Right lobe of liver (tissue), 6 donors: Measurements from ENCODE around the gene PEX6. TPM values are rescaled to one million over a fixed set of nuclear protein-coding genes. Genes with fewer than 3 reads are reported as not detected.

Experiments used
- ATAC-seq, 4 donors: fragments of 200-7000 bp; cut with Tn5 transposase; one replicate each; pipeline ENCODE4 v1.9.1; 2020; ENCODE audit warnings: mild to moderate bottlenecking in 4 of 4, moderate library complexity in 4 of 4
- DNase-seq, 3 donors: peaks; one replicate each; pipeline ENCODE4 v3.0.0-alpha.2; 2020
- H3K27ac ChIP-seq, 3 donors: fragments of 200-600 bp; one replicate each; pipeline ENCODE4 v1.8.0; 2022
- H3K27me3 ChIP-seq, 2 donors: fragments of 200-600 bp; one replicate each; pipeline ENCODE4 v1.8.0; 2022
- H3K36me3 ChIP-seq, 4 donors: fragments of 200-600 bp; sonication (generic) in 1 of 4; one replicate each; pipeline versions ENCODE4 v1.5.1 to v1.8.0; 2017 to 2022; ENCODE audit warnings: control low read depth in 1 of 4
- H3K4me1 ChIP-seq, 4 donors: fragments of 200-600 bp; sonication (generic) in 1 of 4; one replicate each; pipeline versions ENCODE4 v1.5.1 to v1.8.0; 2017 to 2022; ENCODE audit warnings: control low read depth in 1 of 4
- H3K4me3 ChIP-seq, 3 donors: fragments of 200-600 bp; one replicate each; pipeline ENCODE4 v1.8.0; 2022
- H3K9me3 ChIP-seq, 4 donors: fragments of 200-600 bp; sonication (generic) in 1 of 4; one replicate each; pipeline versions ENCODE4 v1.5.1 to v1.8.0; 2017 to 2022; ENCODE audit warnings: control low read depth in 1 of 4
- CTCF ChIP-seq, 4 donors: fragments of 200-600 bp in 3 of 4; fragments of 450-650 bp in 1 of 4; IDR thresholded peaks; one replicate each; pipeline versions ENCODE4 v1.5.1 to v1.8.0; 2016 to 2022; ENCODE audit warnings: antibody characterized with exemption in 4 of 4, mild to moderate bottlenecking in 2 of 4
- POLR2A ChIP-seq: fragments of 450-650 bp; IDR thresholded peaks from one replicate; pipeline ENCODE4 v1.6.1; 2017; ENCODE audit warnings: antibody characterized with exemption, mild to moderate bottlenecking
- WGBS: methylation state at CpG from one replicate; pipeline ENCODE4 v1.1.6; 2018; ENCODE audit warnings: low coverage, low lambda C conversion rate; ENCODE audit not compliant: insufficient coverage; ENCODE audit errors: missing lambda C conversion rate; 5-methylcytosine and 5-hydroxymethylcytosine counted together
- intact Hi-C, 2 donors: fragments of 100-400 bp; cut with DNase I; formaldehyde crosslinking; loops; one replicate each; pipeline versions ENCODE4 v1.11.2 to v1.14.1; 2022
- total RNA-seq, 6 experiments: library from RNA; depleted of rRNA in 2 of 6; stranded (reverse); fragments of >200 nt in 2 of 6; fragmentation: NEBNext Ultra II Directional in 3 of 6; extraction: Animal tissue kit (Norgen Biotek cat#: 25700) in 3 of 6; gene quantifications; one replicate each; pipeline versions ENCODE4 v1.1.0 to v1.2.4, GENCODE V29; 2016 to 2023
- donor health status: DM: no; HTN: yes; CAD: no.
- donor health status: DM: no; HTN: no; CAD: no.
- donor health status: DM: no; HTN: no; CAD: no.
- donor health status: DM: no; HTN: yes; CAD: no.
- donor health status: DM: no; HTN: yes; CAD: no.

Gene PEX6
- total RNA-seq, 6 experiments from 2014 or later = 15.7 to 25.9 (median 21.3) TPM

GRCh38 chr6:42921801-42922200 is 57.2 kb downstream of the PEX6 start:
- intact Hi-C loops = loop anchor here in 1 of 2 donors (10.0 kb wide), 1 partner anchor 63 kb away; the partner anchor contains the start of gene PPP2R5D
- Histone ChIP-seq H3K27me3 (no peaks in the 10 kb centered on the region), H3K9me3 (no peaks in the 10 kb centered on the region), H3K4me1 (no peaks in the 10 kb centered on the region), H3K36me3 (no peaks in the 10 kb centered on the region), H3K4me3 (no peak overlapping the region), H3K27ac (no peak overlapping the region)
- 57% methylated on average over 6 of the region's 6 CpGs for WGBS
- DNase-seq (no peak), ATAC-seq (no peak)
- TF ChIP-seq POLR2A (no peak), CTCF (IDR thresholded peaks at IDR 0.05) (no peak)

GRCh38 chr6:42916288-42916687 is 62.7 kb downstream of the PEX6 start:
- H3K36me3 ChIP-seq = no peaks in the 10 kb centered on the region
- H3K27me3 ChIP-seq = no peaks in the 10 kb centered on the region
- DNase-seq (no peak), ATAC-seq (no peak)
- WGBS = no CpG with 5 or more reads among the region's 1 CpG
- H3K4me1 ChIP-seq = no peaks in the 10 kb centered on the region
- H3K27ac ChIP-seq = no peak overlapping the region
- TF ChIP-seq CTCF (IDR thresholded peaks at IDR 0.05) (no peak), POLR2A (no peak)
- H3K9me3 ChIP-seq = no peaks in the 10 kb centered on the region
- H3K4me3 ChIP-seq = no peak overlapping the region
- intact Hi-C loops = no loop called here

DNA sequence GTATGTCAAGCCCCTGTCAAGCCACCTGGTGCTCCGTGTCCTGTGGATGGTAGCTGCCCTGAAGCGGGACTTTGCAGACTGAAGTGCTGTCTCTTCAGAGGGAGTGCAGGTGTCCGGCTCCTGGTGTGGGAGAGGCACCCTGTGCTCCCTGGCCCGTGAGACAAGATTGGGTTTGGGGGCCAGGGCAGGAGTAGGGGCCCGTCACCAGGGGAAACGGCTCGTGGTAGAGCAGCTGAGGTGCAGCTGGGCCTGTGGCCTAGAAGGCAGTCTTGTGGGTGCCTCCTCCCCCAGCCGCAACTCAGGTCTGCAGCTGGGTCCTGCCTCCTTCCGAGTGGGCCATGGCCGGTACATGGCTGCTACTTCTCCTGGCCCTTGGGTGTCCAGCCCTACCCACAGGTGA is 63.2 kb downstream of the PEX6 start, which contains the start of gene PTCRA:
Gene PTCRA, plus strand, starts transcription at position 322 of the 400 bp plus-strand sequence. Its CDS starts 17 bp downstream, at position 339.
- TF ChIP-seq CTCF (IDR thresholded peaks at IDR 0.05) = no peak
- no peak for TF ChIP-seq POLR2A
- H3K9me3 ChIP-seq = no peaks in the 10 kb centered on the region
- H3K27me3 ChIP-seq = no peaks in the 10 kb centered on the region
- ATAC-seq (peak in 1 of 4 donors; percentile 20), DNase-seq (no peak)
- H3K36me3 ChIP-seq = no peaks in the 10 kb centered on the region
- no peak within 1 kb of the TSS for H3K4me3 ChIP-seq
- intact Hi-C loops = no loop called here
- no peaks in the 10 kb centered on the region for H3K4me1 ChIP-seq
- WGBS = no CpG with 5 or more reads among the region's 10 CpGs
- H3K27ac ChIP-seq = no peak within 1 kb of the TSS

- H3K27me3 ChIP-seq = no peaks in the 10 kb centered on the region
- no peaks in the 10 kb centered on the region for H3K4me1 ChIP-seq
- no peaks in the 10 kb centered on the region for H3K9me3 ChIP-seq
- H3K4me3 ChIP-seq = no peak overlapping the region
- DNase-seq (no peak), ATAC-seq (no peak)
- TF ChIP-seq POLR2A (no peak), CTCF (IDR thresholded peaks at IDR 0.05) (no peak)
- intact Hi-C loops = no loop called here
- WGBS = 71% methylated on average over 4 of the region's 4 CpGs
- H3K27ac ChIP-seq = no peak overlapping the region
- no peaks in the 10 kb centered on the region for H3K36me3 ChIP-seq
Observed at GRCh38 chr6:42914546-42914945, 64.4 kb downstream of the PEX6 start.

Other genes with a start within 250 kb of the PEX6 start
- 10 to 100 TPM in 2 of 6 experiments, 1 to 10 TPM in 4; 5.4 to 12.2 (median 6.3) TPM for gene TBCC, start 233.1 kb downstream of the PEX6 start, total RNA-seq
- gene BICRAL, start 197.1 kb downstream of the PEX6 start, total RNA-seq = 1 to 10 TPM; 4.3 to 6.0 (median 5.5) TPM
- 100 to 1,000 TPM in 1 of 6 experiments, 10 to 100 TPM in 5; 36.6 to 114 (median 44.2) TPM for gene RPL7L1, start 99.6 kb downstream of the PEX6 start, total RNA-seq
- gene PTCRA, start 63.1 kb downstream of the PEX6 start, total RNA-seq = under 1 TPM in 3 of 6 experiments, not detected in 3; 0.31 to 0.46 (median 0.37) TPM
- 10 to 100 TPM; 11.1 to 75.4 (median 28.8) TPM for gene CNPY3, start 49.7 kb downstream of the PEX6 start, total RNA-seq
- 100 to 1,000 TPM in 3 of 6 experiments, 10 to 100 TPM in 3; 13.7 to 470 (median 107) TPM for gene GNMT, start 18.4 kb downstream of the PEX6 start, total RNA-seq
- gene PPP2R5D, start 5.4 kb upstream of the PEX6 start, total RNA-seq = 10 to 100 TPM; 11.5 to 24.0 (median 16.3) TPM
- 10 to 100 TPM; 19.1 to 39.1 (median 25.2) TPM for gene MEA1, start 34.8 kb upstream of the PEX6 start, total RNA-seq
- gene KLHDC3, start 35.1 kb upstream of the PEX6 start, total RNA-seq = 10 to 100 TPM; 26.4 to 46.2 (median 41.7) TPM
- 10 to 100 TPM; 21.8 to 45.0 (median 23.3) TPM for gene RRP36, start 42.4 kb upstream of the PEX6 start, total RNA-seq
- gene CUL7, start 74.7 kb upstream of the PEX6 start, total RNA-seq = 10 to 100 TPM in 1 of 6 experiments, 1 to 10 TPM in 5; 6.5 to 12.7 (median 8.8) TPM
- 10 to 100 TPM; 41.6 to 63.1 (median 60.4) TPM for gene MRPL2, start 80.3 kb upstream of the PEX6 start, total RNA-seq
- 100 to 1,000 TPM in 1 of 6 experiments, 10 to 100 TPM in 5; 45.8 to 134 (median 65.0) TPM for gene KLC4, start 80.5 kb upstream of the PEX6 start, total RNA-seq
- gene PTK7, start 97.1 kb upstream of the PEX6 start, total RNA-seq = 1 to 10 TPM in 3 of 6 experiments, under 1 TPM in 3; 0.55 to 1.8 (median 0.99) TPM
- gene SRF, start 192.1 kb upstream of the PEX6 start, total RNA-seq = 10 to 100 TPM in 4 of 6 experiments, 1 to 10 TPM in 2; 4.9 to 17.0 (median 11.3) TPM
- gene CUL9, start 203.0 kb upstream of the PEX6 start, total RNA-seq = 10 to 100 TPM; 14.4 to 17.7 (median 15.2) TPM